Measurements from ENCODE around the gene DNASE1L3. TPM values are rescaled to one million over a fixed set of nuclear protein-coding genes. Genes with fewer than 3 reads are reported as not detected.

The DNASE1L3 gene
- total and polyA plus RNA-seq, 2 of the 4 experiments (the other 2 are of a cell fraction): not detected

- ChIA-PET CTCF (interaction anchor here (0.5 to 2.2 kb wide), 16 partner anchors 10 to 327 kb away, joined by 3 to 8 read pairs (median 4); partner anchors contain the start of gene ABHD6), POLR2A (ENCODE audit: unreplicated experiment) (no interaction called here)
- Histone ChIP-seq H3K9ac (ENCODE audit: low read depth, low read length) (no peak overlapping the region), H3K79me1 (ENCODE audit: low read depth in 1 of 2, low read length in 2 of 2) (no peaks in the 10 kb centered on the region), H3K27ac (ENCODE audit: insufficient read depth, low read length) (no peak overlapping the region), H2BK15ac (ENCODE audit: low read depth, low read length) (no peak overlapping the region), H3K4me2 (ENCODE audit: low read depth, low read length) (peak overlapping the region; percentile 25; the same call in 1 of the 2 replicates), H3K18ac (ENCODE audit: low read depth, low read length) (no peak overlapping the region), H2BK20ac (ENCODE audit: low read depth, low read length) (no peak overlapping the region), H3K27me3 (ENCODE audit: control insufficient read depth, insufficient read depth, low read length) (peaks cover 19% of the 10 kb centered on the region), H4K20me1 (ENCODE audit: insufficient read depth, low read length) (no peaks in the 10 kb centered on the region), H3K23ac (ENCODE audit: low read depth, low read length) (no peak overlapping the region), H2BK120ac (ENCODE audit: low read depth, low read length) (no peak overlapping the region), H2AK5ac (ENCODE audit: low read depth, low read length) (no peak overlapping the region), H4K5ac (ENCODE audit: low read depth, low read length) (no peak overlapping the region), H3K14ac (replicated peaks; ENCODE audit: low read depth, low read length) (no peak overlapping the region), H2AK9ac (replicated peaks; ENCODE audit: low read depth, low read length, poor library complexity) (peak overlapping the region; percentile 74), H2BK5ac (ENCODE audit: low read depth, low read length, poor library complexity, severe bottlenecking) (no peak overlapping the region), H3K4me3 (ENCODE audit: insufficient read depth, low read depth, low read length) (no peak overlapping the region), H2AFZ (replicated peaks; ENCODE audit: low read length, poor library complexity) (peak overlapping the region; percentile 86), H3K56ac (ENCODE audit: extremely low read depth, insufficient read depth, low read length) (no peak overlapping the region), H3K36me3 (ENCODE audit: control insufficient read depth, insufficient read depth, low read length) (no peaks in the 10 kb centered on the region), H3K4ac (ENCODE audit: low read depth, low read length) (no peak overlapping the region), H3K9me1 (ENCODE audit: insufficient read depth, low read length) (no peaks in the 10 kb centered on the region), H4K91ac (ENCODE audit: insufficient read depth, low read depth, low read length) (no peak overlapping the region), H3K9me3 (ENCODE audit: control insufficient read depth, insufficient read depth, low read length) (peaks cover 2% of the 10 kb centered on the region; the same call in 1 of the 2 replicates), H3K4me1 (ENCODE audit: control insufficient read depth, insufficient read depth, low read length) (peaks cover 2% of the 10 kb centered on the region; the same call in 1 of the 2 replicates), H4K8ac (ENCODE audit: low read depth in 2 of 2, low read length in 2 of 2) (no peak overlapping the region)
- intact Hi-C loops (cut with micrococcal nuclease) (loop anchor here (1.0 to 5.0 kb wide), 4 partner anchors 30 to 255 kb away; partner anchors contain the start of gene FLNB), in situ Hi-C loops (cut with MboI; ENCODE audit: low sequenced_read_pairs) (no loop called here), dilution Hi-C loops (cut with HindIII; ENCODE audit: low sequenced_read_pairs, unreplicated experiment) (no loop called here)
- ATAC-seq (ENCODE audit: low read depth) (peak; percentile 97), DNase-seq (peak; percentile 51)
- TF ChIP-seq USF2 (IDR thresholded peaks at IDR 0.05; ENCODE audit: low read depth, low read length): peak; percentile 16; the same call in 1 of the 2 replicates
- TF ChIP-seq CTCF (conservative IDR thresholded peaks at IDR 0.05; ENCODE audit: low read depth, low read length): peak; percentile 64
- TF ChIP-seq MAFK (IDR thresholded peaks at IDR 0.05; ENCODE audit: low read depth, low read length): no peak
- peak; percentile 64 for TF ChIP-seq RAD21 (IDR thresholded peaks at IDR 0.05; ENCODE audit: low read length)
- TF ChIP-seq SMC3 (IDR thresholded peaks at IDR 0.05; ENCODE audit: low read depth, low read length): peak; percentile 68
- TF ChIP-seq POLR2A (IDR thresholded peaks at IDR 0.05; ENCODE audit: low read depth, low read length): no peak
- no TSS peak for BruUV-seq (replicated peaks)
- 5% methylated on average over 5 of the region's 15 CpGs; no CpG with 5 or more reads in 1 of the 2 experiments for WGBS, 2 experiments (ENCODE audit: extremely low coverage in 2 of 2, insufficient read length in 1 of 2)
Measured at GRCh38 chr3:58217209-58217811, 6.5 kb upstream of the DNASE1L3 start.

Measured in IMR-90 (cell line).